Endometrium (tissue), 2 donors: ENCODE data around the gene LTBP2.
"Not testable (repeated sequence)": the region's sequence is repeated elsewhere in the genome, so short reads cannot be mapped to it uniquely, and the experiment has no call there.

ENCODE experiments used
- FAIRE-seq: peaks from 2 replicates; lab custom pipeline; 2012; peaks lifted over from hg19 to GRCh38; lab: Jason Lieb, UNC
- donor health status: control.
- donor health status: control.

The LTBP2 gene

DNA sequence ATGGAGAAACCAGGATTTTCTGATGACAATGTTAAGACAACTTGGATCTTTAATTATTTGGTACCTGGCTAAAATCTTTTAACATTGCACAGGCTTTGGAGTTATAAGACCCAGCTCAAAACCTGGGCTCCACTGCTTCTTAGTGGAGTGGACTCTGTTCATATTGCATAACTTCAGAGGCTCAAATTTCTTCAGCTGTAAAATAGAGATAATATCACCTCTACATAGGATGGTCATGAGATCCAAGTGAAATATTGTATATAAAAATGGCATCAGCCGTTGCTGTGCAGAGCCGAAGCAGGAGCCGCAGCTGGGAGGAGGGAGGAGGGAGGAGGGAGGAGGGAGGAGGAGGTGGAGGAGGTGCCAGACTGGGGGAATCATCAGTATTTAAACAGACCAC, 129.5 kb downstream of the LTBP2 start:
- FAIRE-seq = no peak

DNA sequence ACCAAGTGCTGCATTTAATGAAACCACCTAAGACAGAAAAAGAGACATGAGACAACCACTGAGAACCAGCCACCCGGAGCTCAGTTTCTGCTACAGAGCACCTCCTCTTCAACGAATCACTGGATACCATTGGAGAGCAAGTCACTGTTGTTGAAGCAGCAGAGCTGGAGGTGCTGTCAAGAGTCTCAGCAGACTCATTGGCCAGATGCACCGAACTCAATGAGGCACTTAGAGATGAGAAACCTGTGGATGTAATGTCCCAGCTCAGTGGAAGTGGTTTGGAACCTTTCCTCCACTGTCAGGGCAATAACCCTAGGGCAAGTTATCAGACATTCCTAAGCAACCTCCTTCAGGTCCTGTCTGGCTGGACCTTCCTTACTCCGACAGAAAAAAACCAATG, 132.0 kb downstream of the LTBP2 start:
- no peak for FAIRE-seq

DNA sequence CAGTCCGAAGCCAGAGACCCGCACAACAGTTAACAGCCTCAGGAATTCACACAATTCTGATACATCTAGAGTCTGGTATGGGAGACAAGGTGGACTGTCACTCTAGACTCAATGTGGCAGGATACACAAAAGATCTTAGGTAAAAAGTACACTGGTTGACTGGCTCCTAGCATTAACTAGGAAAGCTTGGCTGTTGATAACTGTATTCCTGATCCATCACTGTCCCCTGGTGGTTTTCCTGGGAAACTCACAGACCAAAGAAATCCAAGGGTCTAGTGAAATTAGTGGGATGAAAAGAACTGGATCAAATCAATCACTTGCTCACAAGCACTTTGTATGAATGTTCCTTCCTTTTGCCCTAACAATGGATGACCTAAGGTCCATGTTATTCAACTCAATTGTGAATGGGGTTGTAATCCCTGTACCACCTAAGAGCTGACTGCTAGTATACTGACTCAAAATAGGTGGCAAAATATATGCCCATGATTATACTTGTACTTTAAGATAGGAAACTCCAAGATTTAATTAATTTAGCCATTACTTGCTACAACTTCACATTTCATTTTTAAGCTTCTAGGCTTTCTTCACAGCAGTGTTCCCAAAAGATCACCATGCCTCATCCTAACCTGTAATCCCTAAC, 132.9 kb downstream of the LTBP2 start:
- FAIRE-seq = no peak

DNA sequence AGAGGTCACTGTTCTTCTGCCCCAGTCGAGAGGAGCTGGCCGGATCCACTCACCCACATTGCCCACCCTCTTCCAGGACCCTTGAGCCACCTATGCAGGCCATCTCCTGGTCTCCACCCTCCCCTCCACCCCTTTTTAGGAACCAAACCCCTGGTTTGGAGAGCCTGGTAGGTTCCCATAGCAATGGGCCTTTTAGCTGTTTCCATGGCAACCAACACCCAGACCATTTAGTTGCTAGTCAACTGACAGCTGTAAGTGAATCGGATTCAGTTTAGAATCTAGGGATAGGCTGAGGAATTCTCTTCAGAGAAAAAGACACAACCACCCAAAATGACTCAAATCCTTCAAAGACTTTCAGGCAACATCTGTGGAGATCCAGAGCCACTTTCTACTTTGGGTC, 135.4 kb downstream of the LTBP2 start:
- FAIRE-seq = no peak

DNA sequence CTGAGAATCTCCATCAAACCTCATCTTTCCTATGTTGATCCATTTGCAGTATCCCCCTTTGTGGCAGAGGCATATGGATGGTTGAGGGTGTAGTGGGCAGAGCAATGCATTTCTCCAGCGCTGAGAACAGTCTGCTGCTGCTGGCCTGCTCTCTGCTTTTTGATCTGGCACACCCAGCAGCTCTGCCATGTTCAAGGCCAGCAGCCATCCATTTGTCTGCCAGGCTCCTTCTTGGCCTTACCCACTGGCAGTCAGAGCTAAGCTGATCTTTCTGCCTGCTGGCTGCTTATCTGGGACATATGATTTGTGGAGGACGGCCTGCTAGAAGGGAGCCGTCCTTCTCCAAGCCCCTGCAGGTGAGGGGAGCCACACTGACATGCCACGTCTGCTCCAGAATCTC, 135.9 kb downstream of the LTBP2 start:
- FAIRE-seq = no peak

DNA sequence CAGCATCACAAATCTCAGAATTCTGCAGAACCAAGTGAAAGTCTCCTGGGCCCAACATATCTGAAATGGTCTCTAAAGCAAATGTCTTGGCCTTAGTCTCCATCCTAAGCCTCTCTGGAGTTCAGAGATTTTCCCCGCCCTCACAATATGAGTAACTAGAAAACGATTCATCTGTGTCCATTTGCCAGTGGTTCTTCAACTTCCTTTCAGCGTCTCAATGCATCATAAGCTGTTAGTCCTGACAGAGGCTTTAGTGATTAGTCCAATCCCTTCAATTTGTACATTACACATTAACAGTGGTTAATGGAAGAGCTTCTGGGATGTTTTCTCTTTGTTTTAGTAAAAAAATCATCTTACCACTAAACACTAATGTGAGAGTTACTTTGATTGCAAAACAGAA, 136.4 kb downstream of the LTBP2 start:
- FAIRE-seq = no peak

DNA sequence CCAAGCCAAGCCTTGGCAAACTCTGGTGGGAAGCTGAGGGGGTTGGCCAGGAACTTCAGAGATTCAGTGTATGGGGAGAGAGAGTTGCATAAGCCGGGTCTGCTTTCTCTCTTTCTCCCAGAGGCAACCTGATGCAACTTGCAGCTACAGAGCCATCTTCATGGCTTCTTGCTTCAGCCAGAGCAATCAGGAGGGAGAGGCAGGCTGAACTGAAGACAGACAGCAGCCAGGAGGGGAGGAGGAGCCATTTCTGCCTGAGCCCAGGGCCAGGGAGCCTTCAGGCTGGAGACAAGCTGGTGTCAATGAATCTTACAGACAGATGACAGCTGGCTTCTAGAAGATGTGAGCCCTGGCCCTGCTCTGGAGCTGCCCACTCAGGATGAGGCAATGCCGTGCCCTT, 137.7 kb downstream of the LTBP2 start:
- FAIRE-seq = no peak

DNA sequence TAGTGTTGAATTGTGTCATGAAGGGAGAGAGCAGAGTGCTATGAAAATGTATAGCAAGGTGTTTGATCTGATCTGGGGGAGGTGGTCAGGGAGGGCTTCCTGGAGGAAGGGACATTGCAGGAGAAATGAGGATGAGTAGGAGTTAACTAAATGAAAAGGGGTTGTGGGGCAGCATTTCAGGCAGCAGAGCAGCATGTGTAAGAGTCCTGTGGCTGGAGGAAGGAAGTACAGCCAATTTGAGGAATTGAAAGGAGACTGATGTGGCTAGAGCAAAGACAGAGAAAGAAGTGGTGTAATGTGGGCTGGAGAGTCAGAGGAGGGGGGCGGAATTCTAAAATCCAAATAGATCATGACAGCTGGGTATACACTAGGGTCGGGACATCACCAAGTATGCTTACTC, 139.4 kb downstream of the LTBP2 start:
- FAIRE-seq = no peak

DNA sequence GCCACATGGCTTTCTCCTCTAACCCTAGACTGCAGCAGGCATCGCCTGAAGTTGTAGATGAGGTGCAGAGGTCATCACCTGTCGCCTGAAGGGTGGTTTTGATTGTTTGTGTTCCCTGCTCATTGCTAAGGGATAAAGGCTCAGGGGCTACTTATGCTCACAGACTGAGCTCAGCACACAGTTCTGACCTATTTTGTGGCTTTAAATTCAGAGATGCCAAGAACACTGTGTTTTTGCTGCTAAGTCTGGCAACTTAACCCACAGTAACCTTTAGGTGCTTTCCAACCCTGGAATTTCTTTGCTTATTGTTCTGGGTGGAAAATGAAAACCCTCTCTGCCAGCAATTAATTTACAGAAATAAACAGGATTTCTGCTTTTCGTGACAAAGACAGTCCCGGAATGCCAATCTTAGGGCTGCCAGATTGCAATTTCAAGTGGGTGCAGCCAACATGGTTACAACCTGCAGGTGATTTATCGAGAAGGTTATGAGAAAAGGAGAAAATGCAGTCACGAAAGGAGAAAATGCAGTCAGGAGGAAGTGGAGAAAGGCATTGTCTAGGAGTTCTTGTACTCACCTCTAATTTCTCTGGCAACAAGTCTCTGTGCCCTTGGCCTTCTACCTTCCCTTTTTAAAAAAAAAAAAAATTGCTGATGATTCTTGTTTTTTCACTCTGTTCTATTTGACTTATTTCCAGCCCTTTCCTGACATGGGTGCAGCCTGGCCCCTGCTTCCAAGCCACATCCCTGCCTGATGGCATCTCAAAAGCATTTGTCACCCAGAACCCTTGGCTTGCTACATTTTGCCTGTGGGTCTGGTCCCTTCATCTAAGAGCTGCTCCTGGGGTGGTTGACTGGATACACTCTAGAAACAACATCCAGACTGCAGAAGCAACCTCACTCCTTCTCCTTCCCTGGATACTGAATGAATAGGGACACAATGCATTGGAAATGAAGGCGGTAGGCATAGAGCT, 142.2 kb downstream of the LTBP2 start:
- no peak for FAIRE-seq

DNA sequence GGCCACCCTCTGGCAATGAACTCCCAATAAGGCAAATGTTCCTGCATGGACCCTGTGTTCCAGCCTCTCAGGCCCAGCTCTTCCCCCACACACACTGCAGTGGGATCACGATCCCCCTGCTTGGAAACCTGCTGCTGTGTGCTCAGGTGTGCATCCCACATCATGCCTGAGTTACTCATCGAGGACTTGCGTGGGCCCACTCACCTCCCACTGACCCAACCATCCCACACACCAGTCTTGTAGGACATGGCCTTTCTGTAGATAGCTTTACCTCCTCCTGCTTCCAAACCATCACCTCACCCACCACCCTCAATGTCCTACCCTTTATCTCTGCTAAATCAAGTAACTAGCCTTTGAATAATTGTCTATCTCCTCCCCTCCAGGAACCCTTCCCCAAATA, 143.5 kb downstream of the LTBP2 start:
- FAIRE-seq = no peak

DNA sequence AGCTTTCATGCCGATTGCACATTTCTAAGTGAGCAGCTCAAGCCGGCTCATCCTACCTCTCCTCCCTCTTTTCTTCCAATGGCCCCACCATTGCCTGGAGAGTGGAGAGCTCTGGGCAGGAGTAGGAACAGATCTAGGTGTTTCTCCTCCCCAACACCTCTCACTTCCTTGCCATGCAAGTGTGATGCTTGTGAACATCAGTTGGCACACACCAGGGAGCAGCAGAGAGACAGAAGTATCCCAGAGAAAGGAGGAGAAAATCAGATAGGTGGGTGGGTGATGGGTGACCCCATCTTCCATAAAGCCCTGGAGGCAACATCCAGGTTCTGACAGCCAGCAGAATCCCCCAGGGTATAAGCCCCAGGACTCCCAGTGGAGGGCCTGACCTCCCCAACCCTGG, 146.7 kb downstream of the LTBP2 start:
- no peak for FAIRE-seq

DNA sequence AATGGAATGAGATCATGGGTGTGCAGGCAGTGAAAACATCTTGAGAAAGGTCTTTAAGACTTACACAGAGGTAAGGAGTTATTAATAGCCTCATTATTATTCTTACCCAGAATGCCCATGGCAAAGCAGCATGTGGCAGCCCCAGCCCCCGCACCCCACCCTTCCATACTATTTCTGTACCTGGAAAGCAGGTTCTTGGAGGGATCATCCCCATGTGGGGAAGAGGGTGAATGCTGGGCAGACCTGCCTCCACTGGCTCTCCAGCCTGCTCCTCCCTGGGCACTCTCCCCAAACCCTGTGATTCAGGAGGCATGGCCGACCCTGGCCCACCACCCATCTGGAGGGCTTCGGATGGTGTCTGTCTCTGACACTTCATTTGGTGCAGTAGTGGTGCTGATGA, 147.3 kb downstream of the LTBP2 start:
- no peak for FAIRE-seq

DNA sequence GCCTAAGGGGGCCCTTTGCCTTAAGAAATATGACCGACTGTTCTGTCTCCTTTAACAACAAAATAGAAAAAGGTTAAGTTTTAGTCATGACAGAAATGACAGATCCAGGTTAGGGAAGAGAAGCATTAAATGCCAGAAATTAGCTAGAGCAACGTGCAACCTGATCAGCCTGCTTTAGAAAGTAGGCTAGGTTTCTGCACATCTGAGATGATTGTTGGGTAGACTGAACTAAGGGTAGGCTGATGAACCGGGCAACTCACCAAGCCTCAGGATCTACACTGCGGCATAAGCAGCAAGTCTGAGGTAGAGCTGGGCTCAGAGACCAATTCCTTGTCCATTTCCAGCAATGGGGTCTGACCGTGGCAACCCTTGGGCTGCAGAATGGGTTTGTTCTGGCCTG, 148.3 kb downstream of the LTBP2 start:
- FAIRE-seq = no peak

DNA sequence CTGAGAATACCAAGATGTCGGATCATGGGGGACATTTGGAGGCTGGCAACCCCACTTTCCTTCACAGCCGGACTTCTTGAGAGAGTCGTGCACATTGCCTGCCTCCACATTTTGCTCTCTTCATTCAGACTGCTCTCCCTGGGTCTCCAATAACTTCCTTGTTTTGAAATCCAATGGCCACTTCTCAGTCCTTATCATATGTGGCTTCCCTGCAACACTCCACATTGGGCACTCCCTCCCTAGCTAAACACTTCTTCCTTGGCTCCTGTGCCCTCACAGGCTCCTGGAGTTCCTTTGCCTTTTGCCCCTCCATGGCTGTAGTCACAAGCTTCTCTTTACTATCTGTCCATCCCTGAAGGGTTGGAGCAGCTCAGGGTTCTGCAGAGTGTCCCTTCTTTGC, 149.0 kb downstream of the LTBP2 start:
- no peak for FAIRE-seq

DNA sequence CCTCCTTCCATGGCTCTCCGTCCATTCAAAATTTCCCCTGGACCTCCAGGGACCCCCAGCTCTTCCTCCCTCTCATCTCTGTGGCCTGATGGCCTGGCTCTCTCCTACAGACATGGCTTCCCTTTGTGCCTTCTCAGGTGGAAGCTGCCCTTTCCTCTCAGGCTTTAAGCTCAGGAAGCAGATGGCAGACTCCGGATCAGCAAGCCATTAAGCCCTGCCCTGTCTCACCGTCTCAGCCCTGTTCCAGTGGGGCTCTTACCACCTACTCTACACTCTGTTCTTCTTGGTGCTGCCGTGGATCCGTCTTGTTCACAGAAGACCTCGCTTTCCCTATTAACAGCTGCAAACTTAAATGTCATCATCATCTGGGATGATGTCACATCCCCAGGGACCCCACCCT, 152.1 kb downstream of the LTBP2 start:
- no peak for FAIRE-seq

DNA sequence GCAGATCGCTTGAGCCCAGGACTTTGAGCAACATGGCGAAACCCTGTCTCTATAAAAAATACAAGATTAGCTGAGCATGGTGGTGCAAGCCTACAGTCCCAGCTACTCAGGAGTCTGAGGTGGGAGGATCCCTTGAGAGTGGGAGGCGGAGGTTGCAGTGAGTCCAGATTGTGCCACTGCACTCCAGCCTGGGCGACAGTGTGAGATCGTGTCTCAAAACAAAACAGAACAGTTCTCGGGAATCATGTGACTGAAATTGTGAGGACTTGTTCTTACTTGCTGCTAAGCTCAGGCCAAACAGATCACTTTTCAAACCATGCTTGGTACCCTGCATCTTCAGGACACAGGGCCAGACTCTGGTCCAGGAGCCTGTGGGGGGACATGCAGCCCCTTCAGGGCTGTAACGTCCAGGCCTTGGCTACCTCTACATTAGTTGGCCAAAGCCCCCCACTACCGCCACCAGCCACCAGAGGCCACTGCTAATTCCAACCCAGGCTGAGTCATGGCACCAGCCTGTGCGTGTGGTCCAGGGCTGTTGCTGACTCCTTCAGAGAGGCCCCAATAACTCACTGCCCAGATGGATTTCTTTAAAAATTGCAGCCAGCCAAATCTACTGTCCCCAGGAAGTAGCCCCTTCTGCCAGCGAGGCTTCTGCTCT, 152.6 kb downstream of the LTBP2 start:
- no peak for FAIRE-seq

DNA sequence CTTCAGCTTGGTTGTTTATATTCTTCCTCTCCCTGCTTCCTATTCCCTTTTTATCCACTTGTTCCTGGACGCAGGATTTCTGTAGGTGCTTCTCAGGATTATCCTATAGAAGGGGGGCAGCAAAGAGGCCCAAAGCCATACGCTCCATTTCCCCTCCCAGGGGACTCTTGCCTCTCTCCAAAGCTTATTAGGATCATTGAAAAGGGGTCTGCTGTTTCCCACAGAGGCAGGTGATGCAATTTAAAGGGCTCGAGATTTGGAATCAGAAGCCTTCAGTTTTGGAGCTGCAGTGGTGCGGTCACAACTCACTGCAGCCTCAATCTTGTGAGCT, 154.5 kb downstream of the LTBP2 start:
- no peak for FAIRE-seq

DNA sequence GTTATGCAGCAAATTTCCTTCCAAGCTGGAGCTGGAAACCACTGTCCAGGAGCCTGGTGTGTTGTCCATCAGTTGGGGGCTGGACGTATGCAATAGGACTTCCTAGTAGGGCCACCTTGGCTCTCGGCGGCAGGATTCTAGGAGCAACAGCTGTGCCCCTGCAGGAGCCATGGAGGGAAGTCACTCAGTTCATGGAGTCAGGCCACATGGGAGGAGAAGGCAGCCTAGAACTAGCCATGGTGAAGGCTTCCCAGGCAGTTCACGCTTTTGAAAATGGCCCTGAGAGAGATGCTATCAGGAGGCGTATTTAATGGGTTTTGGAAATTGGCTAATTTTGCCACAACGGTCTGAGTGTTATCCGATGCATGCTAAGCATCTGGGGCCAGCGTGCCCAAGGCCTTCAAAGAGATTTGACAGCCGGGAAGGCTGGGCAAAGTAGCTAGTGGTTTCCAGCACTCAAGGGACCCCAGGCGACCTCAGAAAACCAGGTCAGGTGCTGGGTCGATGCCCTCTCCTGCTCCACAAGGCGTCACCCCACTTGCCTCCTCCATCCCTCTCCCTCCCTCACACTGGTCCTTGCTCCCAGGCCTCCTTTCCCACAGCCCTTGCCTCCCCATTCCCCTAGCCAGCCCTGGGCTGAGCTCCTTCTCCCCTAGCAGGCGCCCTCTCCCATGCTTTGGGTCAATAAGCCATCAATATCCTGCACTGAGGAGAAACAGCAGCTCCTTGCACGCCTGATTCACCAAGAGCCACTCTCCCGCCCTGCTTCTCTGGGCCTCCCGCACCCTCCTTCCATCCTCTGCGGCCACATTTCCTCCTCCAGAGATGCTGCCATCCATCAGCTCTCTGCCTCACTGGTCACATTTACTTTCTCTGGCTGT, 155.1 kb downstream of the LTBP2 start:
- FAIRE-seq = no peak

DNA sequence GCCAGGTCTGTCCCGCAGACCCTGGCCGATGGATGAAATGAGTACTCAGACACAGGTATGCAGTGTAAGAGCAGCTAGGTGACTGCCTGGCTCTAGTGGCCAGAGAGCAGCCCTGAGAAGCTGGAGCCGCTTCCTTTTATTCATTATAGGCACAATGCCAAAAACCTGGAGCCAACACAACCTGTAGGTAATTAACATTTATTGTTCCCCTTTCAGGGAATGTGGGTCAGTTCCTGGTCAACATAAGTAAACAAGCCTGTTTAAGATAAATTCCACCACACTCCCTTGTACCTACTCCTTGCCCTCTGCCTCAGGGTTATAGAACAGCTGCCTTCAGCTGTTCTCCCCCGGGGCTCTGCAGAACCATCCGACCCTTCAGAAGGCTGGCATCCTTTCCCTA, 157.6 kb downstream of the LTBP2 start:
- FAIRE-seq = not testable (repeated sequence)
